Ramos (cell line): ENCODE results near the gene ANKRD55.
"Not testable (repeated sequence)": the region's sequence is repeated elsewhere in the genome, so short reads cannot be mapped to it uniquely, and the experiment has no call there.

Source experiments
- in situ Hi-C: fragments of 300-500 bp; cut with MboI; formaldehyde crosslinking; loops from one replicate; pipeline ENCODE4 v1.14.3; 2022; ENCODE audit warnings: low sequenced_read_pairs; ENCODE audit not compliant: unreplicated experiment

The ANKRD55 gene

GRCh38 chr5:56122360-56122985, 110.7 kb downstream of the ANKRD55 start:
- in situ Hi-C loops: not testable (repeated sequence)

GRCh38 chr5:56119050-56119449, 114.1 kb downstream of the ANKRD55 start:
- in situ Hi-C loops: no loop called here

- in situ Hi-C loops: no loop called here
Measured at GRCh38 chr5:56116599-56117141, 116.5 kb downstream of the ANKRD55 start.

DNA sequence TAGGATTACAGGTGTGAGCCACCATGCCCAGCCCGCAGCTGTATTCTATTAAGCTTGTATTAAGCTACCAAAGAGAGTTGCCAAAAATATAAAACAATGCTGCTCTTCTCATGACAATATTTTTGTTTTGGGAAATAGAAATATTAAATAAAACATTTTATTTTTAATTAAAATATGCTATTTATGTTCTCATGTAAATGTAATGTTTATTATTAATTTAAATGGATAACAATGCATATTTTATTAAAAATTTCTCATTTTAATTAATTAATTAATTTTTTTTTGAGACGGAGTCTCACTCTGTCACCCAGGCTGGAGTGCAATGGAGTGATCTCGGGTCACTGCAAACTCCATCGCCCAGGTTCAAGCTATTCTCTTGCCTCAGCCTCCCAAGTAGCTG, 117.5 kb downstream of the ANKRD55 start:
- in situ Hi-C loops: no loop called here

- in situ Hi-C loops: no loop called here
Measured at GRCh38 chr5:56112526-56113121, 120.5 kb downstream of the ANKRD55 start.

DNA sequence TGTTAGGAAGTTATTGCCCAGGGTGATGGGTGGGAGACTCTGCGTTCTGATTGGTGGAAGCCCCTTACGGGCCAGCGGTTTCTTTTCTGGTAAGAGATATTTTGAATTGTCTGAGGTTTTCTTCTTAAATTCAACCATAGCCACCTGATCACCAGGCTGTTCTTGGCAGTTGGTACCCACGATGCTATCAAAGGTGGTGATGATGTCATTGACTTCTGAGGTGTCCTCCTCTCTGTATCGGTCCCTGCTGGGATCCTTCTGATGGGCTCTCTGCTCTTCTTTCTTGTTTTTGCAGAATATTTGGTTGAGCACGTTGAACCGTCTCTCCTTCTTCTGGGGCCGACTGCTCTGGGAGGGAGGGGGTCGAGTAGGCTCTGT, 121.7 kb downstream of the ANKRD55 start:
- in situ Hi-C loops: no loop called here

- in situ Hi-C loops: no loop called here
Measured at GRCh38 chr5:56110646-56111403, 122.3 kb downstream of the ANKRD55 start.

- in situ Hi-C loops: no loop called here
Measured at GRCh38 chr5:56108246-56108645, 124.9 kb downstream of the ANKRD55 start.

- in situ Hi-C loops: no loop called here
Measured at GRCh38 chr5:56106837-56107236, 126.3 kb downstream of the ANKRD55 start.

DNA sequence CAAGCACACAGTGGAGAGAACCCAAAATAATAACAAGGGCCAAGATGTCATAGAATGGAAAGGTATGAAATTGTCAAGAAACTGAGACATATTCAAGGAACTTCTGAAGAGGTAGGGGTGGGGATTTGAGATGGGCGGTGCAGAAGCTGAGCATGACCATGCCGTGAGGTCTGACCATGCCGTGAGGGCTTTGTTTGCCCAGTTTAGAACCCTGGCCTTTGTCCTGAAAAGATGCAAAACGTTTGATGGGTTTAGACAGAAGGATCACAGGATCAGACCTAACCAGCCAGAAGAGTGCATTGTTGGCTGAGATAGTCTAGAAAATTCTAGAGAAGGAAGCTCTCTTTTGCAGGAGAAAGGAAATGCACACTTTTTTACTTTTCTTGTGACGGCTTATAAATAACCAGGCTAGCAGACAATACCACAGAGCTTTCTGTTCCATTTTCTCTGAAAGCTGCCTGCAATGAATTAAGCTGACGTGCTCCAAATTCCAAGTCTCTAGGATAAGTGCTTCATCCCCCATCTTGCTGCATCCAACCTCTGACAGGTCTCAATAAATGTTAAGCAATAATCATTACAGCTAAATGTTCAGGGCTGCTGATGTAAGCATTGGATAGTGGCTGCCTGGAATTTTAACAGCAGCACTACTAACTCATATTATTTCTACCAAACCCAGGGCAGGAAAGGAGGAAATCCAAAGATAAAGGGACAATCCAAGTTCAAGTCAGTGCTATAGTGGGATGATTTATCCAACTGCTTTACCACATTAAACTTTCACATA, 127.4 kb downstream of the ANKRD55 start:
- in situ Hi-C loops: no loop called here

DNA sequence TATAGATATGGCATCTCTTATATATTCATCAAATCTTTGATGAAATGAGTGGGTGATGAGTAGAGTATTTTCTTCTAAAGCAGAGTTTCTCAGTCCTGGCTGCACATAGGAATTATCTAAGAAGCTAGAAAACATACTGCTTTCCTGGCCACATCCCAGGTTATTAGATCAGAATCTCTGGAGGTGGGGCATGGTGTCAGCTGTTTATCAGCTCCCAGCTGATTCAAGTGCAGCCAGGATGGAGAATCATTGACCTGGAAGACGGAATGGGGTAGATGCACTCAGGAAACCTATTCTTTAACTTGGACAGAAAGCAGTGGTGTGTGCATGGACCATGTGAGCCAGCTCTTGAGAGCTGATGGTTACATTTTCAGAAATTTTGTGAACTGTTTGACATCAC, 130.2 kb downstream of the ANKRD55 start:
- in situ Hi-C loops: no loop called here

GRCh38 chr5:56102207-56102606, 130.9 kb downstream of the ANKRD55 start:
- in situ Hi-C loops: not testable (repeated sequence)

- in situ Hi-C loops: no loop called here
Measured at GRCh38 chr5:56101180-56101579, 131.9 kb downstream of the ANKRD55 start.

DNA sequence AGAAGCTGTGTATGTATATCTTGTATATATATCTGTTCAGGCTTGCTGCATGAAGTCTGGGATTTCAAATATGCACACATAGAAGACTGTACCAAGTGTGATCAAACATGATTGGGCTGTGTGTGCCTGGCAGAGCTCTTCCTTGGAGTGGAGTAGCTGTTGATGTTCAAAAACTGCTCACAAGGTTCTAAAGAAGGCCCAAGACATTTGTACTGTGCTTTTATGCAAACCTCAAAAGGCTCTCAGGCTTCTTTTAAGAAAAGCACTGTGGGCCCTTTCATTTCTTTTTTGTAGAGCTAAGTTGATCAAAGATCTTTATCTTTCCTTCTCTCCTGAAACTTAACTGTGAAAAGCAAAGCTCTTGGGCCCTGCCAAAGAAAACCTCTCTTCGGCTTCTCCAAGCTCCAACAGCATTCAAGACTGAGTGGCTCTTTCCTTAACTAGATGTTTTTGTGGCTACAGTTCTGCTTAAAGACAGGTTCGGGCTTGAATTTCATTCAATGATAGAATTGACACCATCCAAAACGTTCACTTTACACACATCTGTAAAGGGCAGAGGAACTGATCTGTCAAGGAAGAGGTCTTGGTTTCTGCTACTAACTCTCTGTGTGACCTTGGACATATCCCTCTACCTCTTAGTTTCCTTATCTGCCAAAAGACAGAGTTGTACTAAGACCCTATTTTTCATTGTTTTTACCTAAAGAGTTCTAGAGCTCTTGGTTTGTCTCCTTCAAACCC, 132.5 kb downstream of the ANKRD55 start:
- in situ Hi-C loops: no loop called here

DNA sequence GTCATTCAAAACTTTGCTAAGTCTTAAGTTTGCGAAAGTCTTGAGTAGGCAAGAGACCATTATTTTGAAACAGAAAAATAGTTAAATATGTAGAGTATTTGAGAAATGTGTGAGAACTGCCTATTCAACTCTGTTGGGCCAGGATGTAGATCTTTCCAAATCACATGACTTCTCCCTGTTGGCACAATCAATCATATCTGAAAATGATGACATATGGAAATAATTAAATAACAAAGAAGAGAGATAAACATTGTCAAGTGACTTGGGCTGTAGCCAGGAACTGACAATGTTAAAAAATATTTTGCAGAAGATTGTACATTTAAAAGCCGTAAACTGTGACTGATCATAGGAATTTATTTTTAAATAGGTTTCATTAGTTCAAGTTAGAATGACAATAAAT, 133.8 kb downstream of the ANKRD55 start:
- in situ Hi-C loops: loop anchor here (25.0 kb wide), 1 partner anchor 88 kb away; no protein-coding TSS in a partner anchor

DNA sequence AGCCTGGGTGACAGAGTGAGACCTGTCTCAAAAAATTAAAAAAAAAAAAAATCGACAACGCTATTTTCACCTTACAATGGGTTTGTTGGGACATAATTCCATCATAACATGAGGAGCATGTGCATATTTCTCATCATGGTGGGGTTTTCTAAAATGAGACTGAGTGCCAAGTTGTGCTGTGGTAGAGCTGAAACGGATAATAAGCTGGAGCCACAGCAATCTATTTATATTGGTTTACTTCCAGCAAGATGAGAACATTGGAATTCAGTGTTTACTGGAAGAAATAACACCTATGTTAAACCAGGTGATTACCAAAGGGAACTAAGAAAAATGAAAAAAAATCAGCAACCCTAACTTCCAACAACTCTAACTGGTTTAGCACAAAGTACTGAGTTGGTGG, 136.1 kb downstream of the ANKRD55 start:
- in situ Hi-C loops: loop anchor here (25.0 kb wide), 1 partner anchor 90 kb away; no protein-coding TSS in a partner anchor

DNA sequence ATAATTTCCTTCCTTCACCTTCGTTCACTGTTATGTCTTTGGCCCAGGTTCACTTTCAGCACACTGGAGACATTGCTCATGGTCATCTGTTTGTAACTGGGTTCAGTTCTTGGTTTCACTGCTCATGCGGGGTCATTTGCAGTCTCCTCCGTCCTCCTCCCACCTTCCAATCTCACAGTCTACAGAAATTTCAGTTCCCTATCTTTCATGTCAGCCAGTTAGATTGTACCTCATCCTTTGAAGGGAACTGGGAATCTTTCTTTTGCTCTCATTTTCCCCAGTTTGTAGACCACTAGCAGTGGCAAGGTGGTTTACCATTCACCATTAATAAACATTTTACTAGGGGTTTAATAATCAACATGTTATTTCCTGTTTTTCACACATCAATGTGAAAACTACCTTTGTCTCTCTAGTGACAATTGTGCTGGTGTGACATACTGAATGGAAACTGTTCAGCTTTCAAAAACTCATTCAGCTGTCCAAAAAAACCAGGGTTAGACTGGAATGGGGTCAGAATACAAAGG, 137.5 kb downstream of the ANKRD55 start:
- in situ Hi-C loops: loop anchor here (25.0 kb wide), 1 partner anchor 92 kb away; no protein-coding TSS in a partner anchor

- in situ Hi-C loops: loop anchor here (25.0 kb wide), 1 partner anchor 93 kb away; no protein-coding TSS in a partner anchor
Measured at GRCh38 chr5:56094579-56095361, 138.4 kb downstream of the ANKRD55 start.

DNA sequence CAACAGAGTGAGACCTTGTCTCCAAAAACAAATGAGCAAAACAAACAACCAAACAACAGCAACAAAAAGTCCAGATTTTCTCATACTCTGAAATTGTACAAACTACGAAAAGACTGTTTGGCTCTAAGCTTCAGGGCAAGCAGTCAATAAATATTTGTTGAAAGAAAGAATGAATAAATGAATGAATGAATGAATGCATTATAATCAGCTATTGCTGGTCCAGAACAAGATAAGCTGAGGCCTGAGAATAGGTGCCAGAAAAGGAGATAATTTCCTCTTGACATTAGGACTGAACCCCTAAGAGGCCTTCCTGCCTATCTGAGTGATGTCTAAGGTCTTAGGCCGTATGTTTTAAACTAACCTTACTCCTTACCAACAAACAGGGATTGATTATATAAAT, 139.2 kb downstream of the ANKRD55 start:
- in situ Hi-C loops: loop anchor here (25.0 kb wide), 1 partner anchor 93 kb away; no protein-coding TSS in a partner anchor
